Fibroblast of the aortic adventitia (primary cell): ENCODE results near the gene GOT1. TPM values are rescaled to one million over a fixed set of nuclear protein-coding genes. Genes with fewer than 3 reads are reported as not detected.

Experiments
- DNase-seq: peaks from one replicate; pipeline ENCODE4 v3.0.0-alpha.2; 2010; ENCODE audit warnings: low read depth
- H3K4me3 ChIP-seq: 2 replicates; pipeline ENCODE4 v1.5.1; 2011; ENCODE audit warnings: low read depth, mild to moderate bottlenecking, control low read depth, low read length, moderate library complexity
- CTCF ChIP-seq: IDR thresholded peaks from 2 replicates; pipeline ENCODE4 v1.5.1; 2011; ENCODE audit warnings: mild to moderate bottlenecking, low read length, control low read depth, inconsistent platforms; ENCODE audit not compliant: insufficient read depth
- total RNA-seq: library from RNA; depleted of rRNA; stranded (reverse); fragments of >200 nt; gene quantifications from 2 replicates; pipeline ENCODE4 v1.2.3, GENCODE V29; 2012; ENCODE audit warnings: low replicate concordance

The GOT1 gene
- total RNA-seq, 1 donor = 33.7 TPM

GRCh38 chr10:99459217-99459616 lies 28.8 kb upstream of the GOT1 start:
- no peak for DNase-seq
- no peak overlapping the region for H3K4me3 ChIP-seq
- no peak for TF ChIP-seq CTCF

GRCh38 chr10:99457813-99458212 lies 27.4 kb upstream of the GOT1 start:
- peak; percentile 30 for DNase-seq
- no peak for TF ChIP-seq CTCF
- no peak overlapping the region for H3K4me3 ChIP-seq

GRCh38 chr10:99456931-99457288 lies 26.5 kb upstream of the GOT1 start:
- no peak for DNase-seq
- no peak overlapping the region for H3K4me3 ChIP-seq
- no peak for TF ChIP-seq CTCF

GRCh38 chr10:99456207-99456930 lies 25.9 kb upstream of the GOT1 start:
- TF ChIP-seq CTCF = no peak
- DNase-seq = no peak
- no peak overlapping the region for H3K4me3 ChIP-seq

GRCh38 chr10:99451981-99452380 lies 21.6 kb upstream of the GOT1 start:
- DNase-seq = no peak
- H3K4me3 ChIP-seq = no peak overlapping the region
- no peak for TF ChIP-seq CTCF

- no peak for DNase-seq
- TF ChIP-seq CTCF = no peak
- H3K4me3 ChIP-seq = no peak overlapping the region
These were observed 21.0 kb upstream of the GOT1 start for GRCh38 chr10:99451499-99451788.
